Tongue (tissue), 2 donors: ENCODE data around the gene CD300C. TPM values are rescaled to one million over a fixed set of nuclear protein-coding genes. Genes with fewer than 3 reads are reported as not detected.
A peak's percentile ranks its signal among the peaks of the same experiment; 100 is the strongest.
"Not testable (repeated sequence)": the region's sequence is repeated elsewhere in the genome, so short reads cannot be mapped to it uniquely, and the experiment has no call there.

Experiments
- DNase-seq: peaks from one replicate; pipeline ENCODE4 v3.0.0-alpha.2; 2015
- total RNA-seq: library from RNA; depleted of rRNA; stranded (reverse); fragments of >200 nt; gene quantifications from one replicate; pipeline ENCODE4 v1.2.3, GENCODE V29; 2014

Gene CD300C
- total RNA-seq, 1 donor from 2014 or later = not detected

DNA sequence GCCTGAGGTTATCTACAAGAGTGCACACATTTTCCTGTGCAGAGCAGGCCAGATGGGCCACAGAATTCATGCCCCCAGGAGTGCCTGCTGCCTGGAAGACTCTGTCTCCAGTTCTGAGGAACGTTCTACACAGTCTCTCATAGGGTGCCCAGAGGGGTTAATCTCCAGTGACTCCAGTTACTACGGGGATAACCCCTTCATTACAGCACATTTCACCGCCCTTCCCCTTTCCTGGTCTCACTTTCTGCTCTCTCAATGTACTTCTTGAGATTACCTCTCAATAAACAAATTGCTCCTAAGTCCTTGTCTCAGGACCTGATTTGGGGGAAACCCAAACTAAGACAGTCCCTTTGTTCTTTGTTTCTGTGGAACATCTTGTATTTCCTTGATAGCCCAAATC is 15.7 kb upstream of the CD300C start:
- DNase-seq = no peak

DNA sequence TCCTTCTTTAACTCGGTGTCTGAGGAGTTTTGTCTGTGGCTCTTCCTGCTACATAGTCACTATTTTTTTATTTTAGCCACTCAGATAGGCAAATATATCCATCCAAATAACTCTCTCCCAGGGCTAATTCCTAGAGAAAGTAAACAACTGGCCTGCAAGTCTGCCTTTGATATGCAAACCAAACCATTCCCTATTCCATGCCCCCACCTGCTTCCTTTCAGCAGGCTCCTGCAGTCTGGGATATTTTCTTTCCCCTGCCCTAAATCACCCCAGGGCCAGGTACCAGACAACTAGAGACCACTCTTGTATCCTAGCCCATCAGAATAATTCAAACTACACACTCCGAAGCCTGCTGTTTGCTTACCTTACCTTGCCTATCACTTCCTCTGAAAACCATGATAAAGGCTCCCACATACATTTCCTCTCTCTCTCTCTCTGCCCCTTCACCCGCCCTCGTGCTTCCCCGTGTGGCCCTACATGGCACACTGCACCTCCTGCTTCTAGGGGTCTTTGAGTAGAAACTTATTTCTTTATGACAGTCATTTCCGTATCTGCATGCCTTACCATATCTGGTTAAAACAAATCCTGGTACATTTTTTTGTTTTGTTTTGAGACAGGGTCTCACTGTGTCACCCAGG is 13.1 kb upstream of the CD300C start:
- DNase-seq = no peak

DNA sequence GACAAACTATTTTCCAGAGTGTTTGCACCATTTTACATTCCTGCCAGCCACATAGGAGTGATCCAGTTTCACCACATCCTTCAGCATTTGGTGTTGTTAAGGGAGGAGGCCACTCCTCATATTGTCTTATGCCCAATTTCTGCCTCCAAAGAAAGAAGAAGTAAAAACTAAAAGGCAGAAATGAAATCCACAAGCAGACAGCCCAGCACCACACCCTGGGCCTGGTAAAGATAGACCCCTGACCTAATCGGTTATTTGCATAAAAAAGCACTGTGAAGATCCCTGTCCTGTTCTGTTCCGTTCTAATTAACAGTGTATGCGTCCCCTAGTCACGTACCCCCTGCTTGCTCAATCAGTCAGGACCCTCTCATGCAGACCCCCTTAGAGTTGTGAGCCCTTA is 12.5 kb upstream of the CD300C start:
- not testable (repeated sequence) for DNase-seq

DNA sequence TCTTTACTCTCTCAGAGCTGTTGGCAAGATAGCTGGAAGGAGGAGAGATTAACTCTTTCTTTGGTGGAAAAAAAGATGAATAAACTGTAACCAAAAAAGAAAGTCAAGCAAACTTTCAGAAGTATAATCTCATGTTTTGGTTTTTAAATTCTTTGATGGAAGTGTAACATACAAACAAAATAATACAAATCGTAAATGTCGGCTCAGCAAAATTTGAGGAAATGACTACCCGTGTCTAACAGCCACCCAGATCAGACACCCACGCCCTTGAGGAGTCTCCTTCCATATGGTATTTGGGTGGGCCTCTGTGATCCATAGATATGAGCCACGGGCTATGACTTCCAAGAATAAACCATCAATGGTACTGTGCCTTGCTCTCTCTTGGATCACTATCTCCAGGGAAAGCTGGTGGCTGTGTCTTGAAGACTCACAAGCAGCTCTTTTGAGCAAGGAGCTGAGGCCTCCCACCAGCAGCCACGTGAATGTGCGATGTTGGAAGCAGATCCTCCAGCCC is 9.6 kb upstream of the CD300C start:
- DNase-seq = no peak

DNA sequence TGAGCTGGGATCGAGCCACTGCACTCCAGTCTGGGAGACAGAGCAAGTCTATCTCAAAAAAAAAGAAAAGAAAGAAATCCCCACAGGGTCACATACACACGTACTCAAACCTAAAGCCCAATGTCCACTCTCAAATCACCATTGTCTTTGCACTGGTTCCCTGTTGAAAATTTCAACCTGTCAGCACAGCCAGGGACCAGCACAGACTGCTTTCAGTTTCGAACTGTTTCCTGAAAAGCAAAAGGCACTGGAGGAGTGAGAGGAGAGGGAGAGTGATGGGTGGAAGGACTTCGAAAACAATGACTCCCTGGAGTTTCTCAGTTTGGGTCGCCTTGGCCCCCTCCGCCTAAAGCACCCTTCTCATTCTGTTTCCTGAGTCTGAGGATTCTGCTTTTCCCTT is 9.0 kb upstream of the CD300C start:
- no peak for DNase-seq

DNA sequence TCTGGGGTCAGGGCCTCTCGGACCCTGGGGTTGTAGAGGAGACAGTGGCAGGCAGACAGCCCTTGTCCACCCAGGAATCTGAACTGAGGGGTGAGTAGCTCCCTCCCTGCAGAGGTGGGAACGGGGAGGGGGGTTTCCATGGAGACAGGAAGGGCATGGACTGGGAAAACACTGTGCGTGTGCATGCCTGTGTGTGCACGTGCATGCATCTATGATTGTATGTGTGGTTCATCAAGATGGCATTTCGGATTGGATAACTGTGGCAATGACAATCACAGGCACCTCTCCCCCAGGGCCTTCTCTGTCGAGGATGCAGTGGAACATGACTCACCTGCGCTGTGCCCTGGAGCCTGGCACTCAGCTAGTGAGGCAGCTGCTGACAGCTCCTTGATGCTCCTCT is 6.1 kb upstream of the CD300C start:
- peak; percentile 17 for DNase-seq

DNA sequence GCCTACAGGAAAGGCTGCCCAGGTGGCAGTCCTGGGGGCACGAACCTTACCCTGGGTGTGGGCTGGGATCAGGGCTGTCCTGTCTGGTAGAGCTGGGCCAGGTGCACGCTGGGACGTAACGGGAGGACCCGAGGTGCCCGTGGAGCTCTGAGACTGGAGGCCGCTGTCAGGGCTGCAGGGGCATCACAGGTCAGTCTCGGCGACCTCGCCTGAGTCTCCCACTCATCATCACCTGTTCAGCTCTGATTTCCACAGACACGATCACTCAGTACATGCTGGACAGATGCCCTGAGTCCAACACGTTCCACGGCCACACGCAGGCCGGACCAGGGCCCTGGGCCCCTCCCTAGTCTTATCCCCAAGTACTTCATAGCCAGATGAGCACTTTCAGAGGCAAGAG is 4.7 kb upstream of the CD300C start:
- no peak for DNase-seq

DNA sequence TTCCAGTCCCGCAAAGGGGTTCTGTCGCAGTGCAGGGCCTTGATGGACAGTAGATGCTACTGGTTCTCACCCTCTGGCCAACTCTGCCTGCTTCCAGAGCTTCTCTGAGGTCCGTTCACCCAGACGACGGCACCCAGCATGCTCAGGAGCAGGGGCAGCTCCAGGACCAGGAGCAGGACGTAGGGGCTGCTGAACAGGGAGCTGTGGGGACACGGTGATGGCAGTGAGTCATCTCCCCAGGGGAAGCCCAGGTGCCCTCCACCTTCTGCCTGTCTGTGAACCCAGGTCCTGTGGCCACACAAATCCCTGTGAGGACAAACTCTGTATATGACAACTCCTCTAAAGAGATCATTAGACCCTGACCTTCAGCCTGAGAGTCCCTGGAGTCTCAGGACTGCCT is 3.4 kb upstream of the CD300C start:
- no peak for DNase-seq

DNA sequence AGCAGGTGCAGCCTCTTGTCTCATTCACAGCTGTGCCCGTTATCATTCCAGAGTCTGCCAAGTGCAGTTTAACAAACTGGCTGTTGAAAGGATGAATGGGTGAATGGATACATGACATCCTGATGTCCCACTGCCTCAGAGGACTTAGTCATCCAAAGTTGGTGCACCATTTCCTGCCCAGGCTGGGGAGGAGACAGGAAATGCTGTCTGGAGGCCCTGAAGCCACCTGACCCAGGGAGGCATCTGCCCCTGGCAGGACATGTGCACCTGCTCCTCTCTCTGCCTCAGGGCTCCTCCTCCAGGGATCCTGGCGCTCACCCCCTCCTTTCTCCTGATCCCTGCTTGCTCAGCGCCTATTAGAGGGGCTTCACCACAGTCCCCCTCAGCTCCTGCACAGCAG is 1.8 kb upstream of the CD300C start:
- DNase-seq = peak; percentile 13

DNA sequence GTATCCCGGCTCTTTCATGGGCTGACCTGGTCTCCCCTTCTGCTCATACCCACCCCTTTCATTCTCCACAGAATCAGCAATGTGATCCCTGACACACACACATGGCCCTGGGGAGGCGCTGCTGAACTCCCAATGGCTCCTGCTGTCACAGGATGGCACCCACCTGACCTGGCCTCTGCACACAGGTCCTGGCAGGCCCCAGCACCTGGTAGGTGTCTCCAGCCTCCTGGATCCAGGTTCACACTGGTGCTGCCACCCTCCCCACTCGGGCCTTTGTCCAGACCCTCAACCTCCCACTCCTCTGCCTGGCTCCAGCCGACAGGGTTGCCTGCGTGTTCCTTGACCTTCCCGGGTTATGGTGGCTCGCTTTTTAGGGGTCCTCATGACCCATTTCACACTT is 1.3 kb upstream of the CD300C start:
- DNase-seq = no peak

DNA sequence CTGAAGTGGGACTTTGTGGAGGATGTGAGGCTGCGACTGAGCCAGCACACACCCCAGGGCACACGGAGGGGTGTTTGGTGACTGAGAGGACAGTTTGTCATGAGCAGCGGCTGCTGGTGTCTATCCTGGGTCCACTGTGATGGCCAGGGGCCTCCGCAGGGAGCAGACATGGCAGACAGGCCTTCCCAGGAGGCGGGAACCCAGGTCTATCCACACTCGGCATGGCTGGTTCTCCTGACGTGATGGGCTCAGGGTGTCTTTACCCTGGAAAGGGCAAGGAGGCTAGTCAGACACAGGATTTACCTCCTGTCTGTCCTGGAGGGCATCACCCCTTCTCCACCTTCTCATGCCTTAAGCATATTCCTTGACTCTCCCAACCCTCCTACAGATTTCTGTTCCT is 671 bp upstream of the CD300C start:
- DNase-seq = no peak

DNA sequence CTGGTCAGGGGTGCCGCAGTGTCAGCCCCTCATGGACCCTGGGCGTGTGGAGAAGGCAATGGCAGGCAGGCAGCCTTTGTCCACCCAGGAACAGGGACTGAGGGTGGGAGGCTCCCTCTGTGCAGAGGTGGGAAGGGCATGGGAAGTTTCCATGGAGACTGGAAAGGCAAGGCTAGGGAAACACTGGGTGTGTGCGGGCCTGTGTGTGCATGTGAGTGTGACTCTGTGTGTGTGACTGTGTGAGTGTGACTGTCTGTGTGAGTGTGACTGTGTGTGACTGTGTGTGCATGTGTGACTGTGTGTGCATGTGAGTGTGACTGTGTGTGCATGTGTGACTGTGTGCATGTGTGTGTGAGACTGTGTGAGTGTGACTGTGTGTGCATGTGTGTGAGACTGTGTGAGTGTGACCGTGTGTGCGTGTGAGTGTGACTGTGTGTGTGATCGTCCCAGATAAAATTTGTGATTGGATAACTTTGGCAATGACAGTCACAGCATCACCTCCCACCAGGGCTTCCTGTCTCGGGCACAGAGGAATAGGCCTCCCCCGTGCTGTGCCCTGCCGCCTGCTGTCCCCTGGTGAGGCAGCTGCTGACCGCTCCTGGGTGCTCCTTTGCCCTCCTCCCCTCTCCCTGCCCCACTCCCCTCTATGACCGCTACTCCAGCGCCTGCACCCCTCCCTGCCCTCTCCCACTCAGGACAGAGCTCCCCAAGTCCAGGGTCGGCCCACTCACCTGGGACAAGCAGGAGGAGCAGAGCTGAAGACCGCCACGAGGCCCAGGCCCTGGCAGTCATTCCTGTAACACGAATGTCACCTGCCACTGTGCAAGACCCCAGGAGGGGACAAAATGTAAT is 698 bp downstream of the CD300C start:
- DNase-seq = no peak

DNA sequence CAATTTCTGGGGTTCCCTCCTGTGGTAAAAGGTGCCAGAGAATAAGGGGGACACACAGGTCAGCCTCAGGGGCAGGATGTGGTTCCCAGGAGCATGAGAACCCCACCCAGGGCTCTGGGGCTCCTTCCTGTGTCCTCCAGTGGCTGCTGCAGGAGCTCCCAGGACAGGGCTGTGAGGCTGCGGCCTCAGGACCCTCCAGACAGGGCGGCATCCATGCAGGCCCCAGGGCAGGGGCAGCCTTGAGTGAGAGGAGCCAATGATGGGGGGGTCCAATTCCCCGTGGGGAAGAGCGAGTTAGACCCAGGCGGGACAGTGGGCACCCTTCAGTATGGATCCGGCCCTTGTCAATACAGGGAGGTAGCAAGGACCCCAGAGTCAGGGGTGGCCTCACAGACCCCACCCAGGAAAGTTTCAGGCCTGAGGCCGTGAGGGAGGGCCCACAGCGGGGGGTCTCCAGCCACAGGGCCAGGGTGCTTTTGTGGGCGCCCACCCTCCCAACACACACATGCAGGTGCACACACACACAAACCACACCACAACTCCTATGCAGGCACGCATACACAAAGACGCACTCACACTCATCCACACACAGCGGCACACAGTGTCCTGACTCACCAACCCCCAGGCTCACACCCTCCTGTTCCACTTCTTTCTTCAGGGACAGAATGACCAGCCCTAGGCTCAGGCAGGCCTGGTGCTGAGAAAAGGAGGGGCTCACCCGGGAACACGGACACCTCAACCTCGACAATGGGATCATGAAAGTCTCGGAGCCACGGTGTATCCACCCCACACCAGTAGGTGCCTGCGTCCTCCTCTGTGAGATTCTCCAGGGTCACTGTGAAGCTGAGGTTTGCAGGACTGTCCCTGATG is 1.8 kb downstream of the CD300C start:
- no peak for DNase-seq

DNA sequence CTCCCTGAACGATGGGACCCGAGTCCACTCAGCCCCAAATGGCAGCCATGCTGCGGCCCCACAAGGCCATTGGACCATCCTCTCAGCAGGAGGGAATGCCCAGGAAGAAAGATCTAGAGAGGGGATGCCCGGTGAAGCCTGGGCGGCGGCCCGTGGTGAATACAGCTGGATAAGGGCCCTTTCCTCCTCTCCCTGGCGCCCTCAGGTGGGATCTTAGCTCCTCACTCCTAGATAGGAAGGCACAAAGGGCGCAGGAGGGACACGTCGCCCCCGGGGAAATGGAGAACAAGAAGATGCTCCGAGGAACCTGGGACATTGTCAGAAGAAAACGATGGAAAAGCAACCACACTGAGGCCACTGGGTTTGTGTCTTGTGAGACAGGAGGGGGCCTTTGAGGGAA is 2.5 kb downstream of the CD300C start:
- DNase-seq = no peak

DNA sequence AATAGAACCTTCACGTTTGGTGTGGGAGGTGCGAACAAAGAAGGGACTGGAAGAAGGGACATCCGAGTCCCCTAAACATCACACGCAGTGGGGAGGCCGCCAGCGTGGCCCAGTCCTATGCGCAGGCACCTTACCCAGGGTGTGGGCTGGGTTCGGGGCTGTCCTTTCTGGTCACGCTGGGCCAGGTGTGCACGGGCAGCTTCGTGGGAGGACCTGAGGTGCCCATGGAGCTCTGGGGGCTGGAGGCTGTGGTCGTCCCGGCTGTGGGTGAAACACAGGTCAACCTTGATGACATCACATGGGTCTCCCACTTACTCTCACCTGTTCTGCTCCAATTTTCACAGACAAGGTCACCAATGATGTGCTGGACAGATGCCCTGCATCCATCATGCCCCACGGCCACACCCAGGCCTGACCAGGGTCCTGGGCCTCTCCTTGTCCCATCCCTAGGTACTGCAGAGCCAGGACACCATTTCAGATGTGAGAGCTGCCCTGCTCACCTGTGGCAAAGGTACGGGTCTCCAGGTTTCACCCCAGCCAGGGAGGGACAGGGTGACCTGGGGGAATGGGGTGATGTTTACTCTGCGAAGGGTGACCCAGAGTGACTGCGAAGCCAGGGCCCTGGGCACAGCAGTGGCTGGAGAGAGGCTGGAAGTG is 3.1 kb downstream of the CD300C start:
- DNase-seq = no peak

DNA sequence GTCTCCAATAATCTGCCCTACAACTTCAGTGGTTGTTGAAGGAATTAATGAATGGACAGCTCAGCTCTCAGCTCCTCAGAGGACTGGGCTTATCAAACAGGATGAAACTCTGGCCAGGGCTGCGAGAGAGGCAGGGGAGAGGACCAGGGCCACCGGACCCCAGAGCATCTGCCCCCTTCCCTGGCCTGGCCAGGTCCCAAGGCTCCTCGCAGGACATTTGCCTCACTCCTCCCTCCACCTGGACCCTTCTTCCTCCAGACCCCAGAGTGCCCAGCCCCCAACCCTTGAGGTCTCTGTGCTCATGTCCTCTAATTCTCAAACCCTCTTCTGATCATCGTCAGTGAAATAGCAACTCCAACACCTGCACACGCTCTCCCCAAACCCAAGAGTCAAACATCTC is 3.7 kb downstream of the CD300C start:
- no peak for DNase-seq

DNA sequence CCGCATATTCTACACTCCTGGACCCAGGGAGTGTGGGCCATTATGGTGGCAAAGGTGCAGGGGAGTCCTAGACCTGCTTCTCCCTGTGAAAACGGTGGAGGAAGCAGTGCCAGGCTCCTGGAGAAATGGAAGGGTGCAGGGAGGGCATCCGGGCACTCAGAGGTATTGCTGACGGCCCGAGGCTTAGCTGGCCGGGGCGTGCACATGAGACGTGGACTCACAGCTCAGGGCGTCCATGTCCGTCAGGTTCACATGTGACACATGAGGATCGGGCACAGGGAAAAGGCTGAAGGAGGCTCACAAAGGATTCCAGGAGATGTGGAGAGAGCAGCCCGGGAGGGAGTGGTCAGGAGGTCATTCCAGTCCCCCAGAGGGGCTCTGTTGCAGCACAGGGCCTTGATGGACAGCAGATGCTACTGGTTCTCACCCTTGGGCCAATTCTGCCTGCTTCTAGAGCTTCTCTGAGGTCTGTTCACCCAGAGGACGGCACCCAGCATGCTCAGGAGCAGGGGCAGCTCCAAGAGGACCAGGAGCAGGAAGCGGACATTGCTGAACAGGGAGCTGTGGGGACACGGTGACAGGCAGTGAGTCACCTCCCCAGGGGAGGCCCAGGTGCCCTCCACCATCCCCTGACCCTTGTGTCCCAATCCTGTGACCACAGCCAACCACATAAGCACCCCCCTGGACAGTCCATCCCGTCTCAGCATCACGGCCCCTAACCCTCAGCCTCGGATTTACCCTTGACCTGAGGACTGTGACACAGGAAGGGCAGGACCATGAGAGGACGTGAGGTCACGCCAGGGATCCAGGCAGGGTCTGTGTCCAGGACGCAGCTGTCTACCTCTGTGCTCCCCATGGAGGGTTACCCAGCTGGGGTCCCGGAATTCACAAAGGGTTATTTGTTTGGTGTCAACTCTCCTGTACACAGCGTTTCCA is 4.5 kb downstream of the CD300C start:
- DNase-seq = no peak

DNA sequence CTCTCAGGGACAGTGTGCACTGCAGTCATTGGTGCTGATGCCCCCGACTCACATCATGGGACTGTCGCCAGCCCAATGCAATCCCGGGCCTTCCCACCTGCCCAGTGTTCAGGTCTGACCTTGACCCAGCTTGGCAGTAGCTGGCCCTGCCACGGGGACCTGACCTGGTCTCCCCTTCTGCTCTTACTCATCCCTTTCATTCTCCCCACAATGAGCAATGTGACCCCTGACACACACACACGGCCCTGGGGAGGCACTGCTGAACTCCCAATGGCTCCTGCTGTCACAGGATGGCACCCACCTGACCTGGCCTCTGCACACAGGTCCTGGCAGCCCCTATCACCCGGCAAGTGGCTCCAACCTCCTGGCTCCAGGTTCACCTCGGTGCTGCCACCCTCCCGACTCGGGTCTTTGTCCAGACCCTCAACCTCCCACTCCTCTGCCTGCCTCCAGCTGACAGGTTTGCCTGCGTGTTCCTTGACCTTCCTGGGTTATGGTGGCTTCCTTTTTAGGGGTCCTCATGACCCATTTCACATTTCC is 6.6 kb downstream of the CD300C start:
- no peak for DNase-seq

DNA sequence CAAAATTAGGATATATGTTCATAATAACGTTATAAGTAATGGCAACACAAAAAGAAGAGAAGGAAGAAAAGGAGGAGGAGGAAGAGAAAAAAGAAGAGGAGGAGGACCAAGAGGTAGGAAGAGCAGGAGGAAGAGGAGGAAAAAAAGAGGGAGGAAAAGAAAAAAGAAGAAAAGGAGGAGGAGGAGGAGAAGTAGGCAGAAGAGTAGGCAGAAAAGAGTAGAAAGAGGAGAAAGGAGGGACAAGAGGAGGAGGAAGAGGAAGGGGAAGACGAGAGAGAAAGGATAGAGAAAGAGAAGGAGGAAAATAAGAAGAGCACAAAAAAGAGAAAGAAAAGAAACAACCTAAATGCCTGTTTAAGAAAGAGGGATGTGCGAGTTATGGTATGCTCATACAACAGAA is 9.0 kb downstream of the CD300C start:
- DNase-seq = no peak

DNA sequence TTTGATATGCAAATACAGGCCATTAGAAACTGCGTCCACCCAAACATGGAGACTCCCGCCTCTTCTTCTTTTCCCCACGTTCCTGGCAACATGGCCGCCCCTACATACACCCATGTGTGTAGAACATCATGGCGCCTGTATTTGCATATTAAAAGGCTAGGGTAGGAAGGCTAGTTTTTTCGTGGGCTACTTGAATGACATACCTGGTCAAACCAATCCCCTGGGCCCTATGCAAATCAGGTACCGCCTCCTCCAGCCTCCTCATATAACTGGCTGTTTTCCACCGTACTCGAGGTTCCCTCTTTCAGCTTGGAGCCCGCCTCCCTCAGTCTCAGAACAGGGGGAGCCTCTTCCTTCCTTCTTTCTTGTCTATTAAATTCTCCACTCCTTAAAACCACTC is 13.8 kb downstream of the CD300C start:
- DNase-seq = no peak

DNA sequence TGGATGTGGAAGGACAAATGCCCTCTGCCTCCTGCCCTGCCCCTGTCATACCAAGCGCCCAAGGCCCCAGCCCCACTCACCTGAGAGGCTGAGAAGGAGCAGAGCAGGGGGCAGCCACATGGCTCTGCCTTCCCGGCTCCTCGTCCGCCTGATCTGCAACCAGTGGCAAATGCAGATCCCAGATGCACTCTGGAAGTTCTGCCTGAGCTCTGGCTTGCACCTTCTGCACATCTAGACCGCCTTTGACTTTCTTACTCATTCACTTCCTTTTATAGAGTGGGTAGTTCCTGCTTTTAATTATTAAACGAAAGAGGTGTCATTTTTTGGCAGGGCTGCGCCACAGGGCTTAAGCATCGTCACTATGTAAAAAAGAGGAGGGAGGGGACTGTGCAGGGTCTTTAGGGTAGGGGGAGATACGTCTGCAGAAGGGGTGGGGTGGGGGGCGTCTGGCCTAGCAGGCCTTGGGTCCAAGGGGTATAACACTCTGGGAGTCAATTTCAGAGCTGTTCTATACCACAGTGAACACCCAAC is 14.6 kb downstream of the CD300C start, which contains the start of gene CD300LB:
CD300LB (minus strand) TSS at position 245 of the 531 bp plus-strand sequence; CDS start at position 120, 125 bp downstream.
- no peak for DNase-seq
